Kidney capillary endothelial cell (primary cell): ENCODE data around the gene CZIB.
A peak's percentile ranks its signal among the peaks of the same experiment; 100 is the strongest.
"Not testable (repeated sequence)": the region's sequence is repeated elsewhere in the genome, so short reads cannot be mapped to it uniquely, and the experiment has no call there.

Experiments
- DNase-seq: peaks from one replicate; pipeline ENCODE4 v3.0.0-alpha.2; 2018; ENCODE audit warnings: low spot score

CZIB gene

DNA sequence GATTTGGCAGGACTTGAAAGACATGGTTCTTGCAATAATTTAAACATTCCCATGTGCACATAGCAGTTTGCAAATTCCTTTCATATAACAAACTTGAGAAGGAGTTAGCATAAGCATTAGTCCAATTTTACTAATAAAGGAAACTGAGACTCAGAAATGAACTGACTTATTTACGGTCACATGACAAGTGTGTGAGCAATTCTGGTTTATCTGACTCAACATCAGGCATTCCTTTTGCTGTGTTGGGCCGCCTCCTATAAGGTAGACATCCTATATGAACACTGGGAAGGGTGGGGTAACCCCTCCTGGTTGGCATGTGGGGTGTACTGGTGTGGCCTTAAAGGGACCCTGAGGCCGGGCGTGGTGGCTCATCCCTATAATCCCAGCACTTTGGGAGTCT is 32.3 kb downstream of the CZIB start:
- DNase-seq: no peak

GRCh38 chr1:53187401-53187800 is 33.0 kb downstream of the CZIB start:
- no peak for DNase-seq

GRCh38 chr1:53186533-53186932 is 33.9 kb downstream of the CZIB start:
- no peak for DNase-seq

GRCh38 chr1:53185955-53186297 is 34.5 kb downstream of the CZIB start:
- not testable (repeated sequence) for DNase-seq

DNA sequence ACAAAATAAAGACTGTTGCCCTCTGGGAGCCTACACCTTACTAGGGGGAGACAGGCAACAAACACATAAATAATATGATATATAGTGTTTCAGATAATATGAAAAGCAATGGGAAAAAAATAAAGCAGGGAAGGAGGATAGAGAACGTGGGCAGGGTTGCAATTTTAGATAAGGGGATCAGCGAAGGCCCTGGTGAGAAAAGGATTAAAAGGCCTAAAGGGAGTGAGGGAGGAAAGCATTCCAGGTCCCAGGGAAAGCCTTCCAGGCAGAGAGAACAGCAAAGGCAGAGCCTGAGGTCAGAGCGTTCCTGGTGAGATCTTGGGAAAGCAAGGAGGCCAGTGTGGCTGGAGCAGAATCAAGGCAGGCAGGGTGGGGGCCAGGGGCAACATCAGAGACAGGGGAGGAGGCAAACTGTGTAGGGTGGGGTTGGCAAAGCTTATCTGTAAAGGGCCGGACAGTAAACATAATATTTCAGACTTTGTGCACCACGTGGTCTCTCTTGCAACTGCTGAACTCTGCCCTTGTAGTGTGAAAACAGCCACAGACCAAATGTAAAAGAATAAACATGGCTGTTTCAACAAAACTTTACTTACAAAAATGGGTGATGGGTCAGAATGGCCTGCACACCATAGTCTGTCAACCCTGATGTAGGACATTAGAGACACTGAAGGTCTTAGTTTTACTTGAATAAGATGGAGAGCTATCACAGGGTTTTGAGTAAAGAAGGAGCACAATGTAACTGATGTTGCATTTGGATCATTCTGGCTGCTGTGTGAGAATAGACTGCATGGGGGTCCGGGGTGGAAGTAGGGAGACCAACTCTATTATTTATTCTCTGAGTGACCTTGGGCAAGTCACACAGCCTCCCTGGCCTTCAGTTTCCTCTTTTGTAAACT is 37.1 kb downstream of the CZIB start:
- DNase-seq: no peak

GRCh38 chr1:53182716-53183094 is 37.7 kb downstream of the CZIB start:
- no peak for DNase-seq

- DNase-seq: peak; percentile 69
These were observed 38.3 kb downstream of the CZIB start for GRCh38 chr1:53182111-53182593.

DNA sequence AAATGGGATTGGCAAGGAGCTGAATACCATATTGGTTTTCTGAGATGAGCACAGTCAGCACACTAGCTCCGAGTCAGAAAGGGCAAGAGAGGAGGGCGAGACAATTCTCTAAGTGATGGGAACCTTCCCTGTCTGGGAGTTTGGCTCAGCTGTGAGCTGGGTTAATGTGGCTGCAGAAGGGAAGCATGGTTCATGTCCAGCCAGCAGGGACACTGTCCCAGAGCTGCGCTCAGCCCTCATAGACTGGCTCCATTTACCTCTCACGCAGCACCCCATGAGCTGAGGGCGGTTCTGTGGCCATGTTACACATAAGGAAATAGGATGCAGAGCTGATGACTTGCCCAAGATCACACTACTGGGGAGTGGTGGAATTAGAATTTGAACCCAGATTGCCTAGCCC is 39.5 kb downstream of the CZIB start:
- no peak for DNase-seq

DNA sequence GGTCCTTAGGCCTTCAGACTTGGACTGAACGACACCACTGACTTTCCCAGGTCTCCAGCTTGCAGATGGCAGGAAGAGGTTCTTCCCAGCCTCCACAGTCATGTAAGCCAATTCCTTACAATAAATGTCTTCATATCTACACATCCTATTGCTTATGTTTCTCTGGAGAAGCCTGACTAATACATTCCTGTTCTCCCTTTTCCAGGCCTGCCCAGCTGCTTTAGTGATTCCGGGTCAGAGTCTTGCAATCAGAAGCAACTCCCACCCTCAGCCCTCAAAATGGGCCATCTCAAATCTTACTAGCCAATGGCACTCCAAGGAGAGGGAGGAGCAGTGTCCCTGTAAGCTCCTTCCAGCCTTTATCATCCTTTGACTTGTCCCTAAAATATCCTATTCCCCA is 40.2 kb downstream of the CZIB start:
- no peak for DNase-seq

GRCh38 chr1:53176452-53177208 is 43.8 kb downstream of the CZIB start:
- no peak for DNase-seq

GRCh38 chr1:53174971-53175913 is 45.2 kb downstream of the CZIB start:
- DNase-seq: no peak

- DNase-seq: no peak
These were observed 47.9 kb downstream of the CZIB start for GRCh38 chr1:53172426-53173128.

GRCh38 chr1:53166912-53167311 is 53.5 kb downstream of the CZIB start:
- no peak for DNase-seq

DNA sequence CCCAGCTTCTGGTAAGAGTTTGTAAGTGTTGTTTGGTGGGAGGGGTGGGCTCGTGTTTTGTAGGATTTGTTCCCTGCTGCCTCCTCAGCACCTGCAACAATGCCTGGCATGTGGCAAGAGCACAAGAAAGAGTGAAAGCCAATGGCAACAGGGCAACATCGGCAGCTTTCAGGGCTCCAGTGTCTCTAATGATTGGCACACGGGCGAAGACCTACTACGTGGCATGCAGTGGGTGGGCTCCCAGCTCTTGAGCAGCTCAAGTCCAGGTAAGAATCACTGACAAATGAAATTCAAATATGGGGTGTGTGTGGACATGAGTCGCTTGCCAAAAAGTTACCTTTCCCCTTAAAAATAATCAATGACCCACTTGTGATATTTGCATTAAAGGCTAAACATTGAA is 54.1 kb downstream of the CZIB start:
- DNase-seq: no peak

- no peak for DNase-seq
These were observed 54.9 kb downstream of the CZIB start for GRCh38 chr1:53165408-53165961.
